Ishikawa (cell line): ENCODE measurements around the gene PORCN.

ENCODE experiments used
- CEBPB ChIP-seq: IDR thresholded peaks from 2 replicates; pipeline ENCODE4 v1.6.1; 2012
- CREB1 ChIP-seq: IDR thresholded peaks from 2 replicates; pipeline ENCODE4 v1.6.1; 2012; ENCODE audit warnings: low read depth
- MAX ChIP-seq: IDR thresholded peaks from 2 replicates; pipeline ENCODE4 v1.6.1; 2012
- NFIC ChIP-seq: IDR thresholded peaks from 2 replicates; pipeline ENCODE4 v1.6.1; 2012
- RAD21 ChIP-seq: IDR thresholded peaks from 2 replicates; pipeline ENCODE4 v1.6.1; 2012; ENCODE audit warnings: low read depth
- TCF12 ChIP-seq: IDR thresholded peaks from 2 replicates; pipeline ENCODE4 v1.6.1; 2012; ENCODE audit warnings: low read depth

GRCh38 chrX:48470110-48470832, 38.5 kb upstream of the PORCN start, which contains the start of gene SLC38A5:
- TF ChIP-seq CEBPB (no peak), RAD21 (no peak), MAX (no peak), TCF12 (no peak), NFIC (no peak), CREB1 (no peak)
